ENCODE measurements around the gene LIPG.
A peak's percentile ranks its signal among the peaks of the same experiment; 100 is the strongest.

Gene LIPG

DNA sequence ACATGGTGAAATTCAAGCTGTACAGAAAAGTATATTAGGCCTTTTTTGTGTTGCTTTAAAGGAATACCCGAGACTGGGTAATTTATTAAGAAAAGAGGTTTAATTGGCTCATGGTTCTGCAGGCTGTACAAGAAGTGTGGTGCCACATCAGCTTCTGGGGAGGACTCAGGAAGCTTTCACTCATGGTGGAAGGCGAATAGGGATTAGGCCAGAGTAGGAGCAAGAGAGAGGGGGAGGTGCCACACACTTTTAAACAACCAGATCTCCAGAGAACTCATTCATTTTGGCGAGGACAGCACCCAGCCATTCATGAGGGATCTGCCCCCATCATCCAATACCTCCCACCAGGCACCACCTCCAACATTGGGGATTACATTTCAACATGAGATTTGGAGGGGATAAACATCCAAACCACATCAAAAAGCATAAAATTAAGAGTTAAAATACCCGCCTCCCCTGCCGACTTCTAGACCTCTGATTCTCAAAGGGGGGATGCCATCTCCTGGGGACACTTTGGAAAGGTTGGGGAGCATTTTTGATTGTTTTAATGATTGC lies 15.1 kb upstream of the LIPG start:
- no peak for DNase-seq

DNA sequence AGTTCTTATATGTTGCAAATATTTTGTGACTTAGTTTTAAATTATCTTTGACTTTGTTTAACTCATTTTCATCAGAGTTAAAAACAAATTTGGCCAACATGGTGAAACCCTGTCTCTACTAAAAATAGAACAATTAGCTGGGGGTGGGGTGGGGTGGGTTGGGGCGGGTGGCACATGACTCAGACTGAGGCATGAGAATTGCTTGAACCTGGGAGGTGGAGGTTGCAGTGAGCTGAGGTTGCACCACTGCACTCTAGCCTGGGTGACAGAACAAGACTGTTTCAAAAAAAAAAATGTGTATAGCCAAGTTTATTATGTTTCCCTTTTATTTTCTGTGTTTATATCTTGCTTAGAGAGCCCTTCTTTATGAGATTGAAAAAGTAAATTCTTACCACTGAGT lies 14.2 kb upstream of the LIPG start:
- DNase-seq: no peak

DNA sequence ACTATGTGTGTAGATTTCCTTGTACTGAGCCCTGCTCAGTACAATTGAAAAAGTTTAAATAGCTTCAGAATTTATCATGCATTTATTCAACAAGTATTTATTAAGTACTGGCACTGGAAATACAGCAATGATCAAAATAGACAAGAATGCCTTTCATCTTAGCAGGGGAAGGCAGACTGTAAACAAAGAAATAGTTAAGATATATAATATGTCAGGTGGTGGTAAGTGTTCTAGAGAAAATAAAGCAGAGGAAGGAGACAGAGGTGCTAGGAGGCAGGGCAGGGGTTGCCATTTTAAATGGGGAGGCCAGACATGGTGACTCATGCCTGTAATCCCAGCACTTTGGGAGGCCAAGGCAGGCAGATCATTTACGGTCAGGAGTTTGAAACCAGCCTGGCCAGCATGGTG lies 13.6 kb upstream of the LIPG start:
- no peak for DNase-seq

- no peak for DNase-seq
Observed at GRCh38 chr18:49550621-49551339, 11.1 kb upstream of the LIPG start.

DNA sequence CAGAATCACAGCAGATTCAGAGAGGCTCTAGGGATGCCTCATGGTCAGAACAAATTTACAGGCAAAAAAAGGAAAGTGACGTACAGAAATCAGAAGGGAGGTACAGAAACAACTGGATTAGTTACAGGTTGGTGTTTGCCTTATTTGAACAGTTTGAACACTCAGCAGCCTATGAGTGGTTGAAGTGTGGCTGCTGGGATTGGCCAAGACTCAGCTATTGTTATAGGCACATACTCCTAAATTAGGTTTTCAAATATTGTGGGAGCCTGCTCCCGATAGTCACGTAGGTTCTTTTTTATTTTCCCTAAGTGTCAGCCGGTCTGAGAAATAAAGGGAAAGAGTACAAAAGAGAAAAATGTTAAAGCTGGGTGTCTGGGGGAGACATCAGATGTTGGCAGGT lies 8.9 kb upstream of the LIPG start:
- DNase-seq: no peak

- no peak for DNase-seq
Observed at GRCh38 chr18:49555641-49556040, 6.2 kb upstream of the LIPG start.

DNA sequence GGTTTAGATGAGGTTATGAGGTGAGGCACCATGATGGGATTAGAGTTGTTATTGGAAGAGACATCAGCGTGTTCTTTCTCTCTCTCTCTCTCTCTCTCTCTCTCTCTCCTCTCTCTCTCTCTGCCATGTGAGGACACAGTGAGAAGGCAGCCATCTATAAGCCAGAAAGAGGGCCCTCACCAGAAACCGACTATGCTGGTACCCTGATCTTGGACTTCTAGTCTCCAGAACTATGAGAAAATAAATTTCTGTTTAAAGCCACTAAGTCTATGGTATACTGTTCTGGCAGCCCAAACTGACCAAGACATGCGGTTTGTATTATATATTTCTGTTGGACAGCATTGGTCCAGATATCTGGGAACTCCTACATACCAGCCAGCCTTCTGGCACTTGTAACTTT lies 3.5 kb upstream of the LIPG start:
- DNase-seq: no peak

GRCh38 chr18:49559326-49559931 lies 2.4 kb upstream of the LIPG start:
- DNase-seq: peak; percentile 10

- no peak for DNase-seq
Observed at GRCh38 chr18:49560277-49560623, 1.6 kb upstream of the LIPG start.

- no peak for DNase-seq
Observed at GRCh38 chr18:49560624-49561288, 1.1 kb upstream of the LIPG start.

DNA sequence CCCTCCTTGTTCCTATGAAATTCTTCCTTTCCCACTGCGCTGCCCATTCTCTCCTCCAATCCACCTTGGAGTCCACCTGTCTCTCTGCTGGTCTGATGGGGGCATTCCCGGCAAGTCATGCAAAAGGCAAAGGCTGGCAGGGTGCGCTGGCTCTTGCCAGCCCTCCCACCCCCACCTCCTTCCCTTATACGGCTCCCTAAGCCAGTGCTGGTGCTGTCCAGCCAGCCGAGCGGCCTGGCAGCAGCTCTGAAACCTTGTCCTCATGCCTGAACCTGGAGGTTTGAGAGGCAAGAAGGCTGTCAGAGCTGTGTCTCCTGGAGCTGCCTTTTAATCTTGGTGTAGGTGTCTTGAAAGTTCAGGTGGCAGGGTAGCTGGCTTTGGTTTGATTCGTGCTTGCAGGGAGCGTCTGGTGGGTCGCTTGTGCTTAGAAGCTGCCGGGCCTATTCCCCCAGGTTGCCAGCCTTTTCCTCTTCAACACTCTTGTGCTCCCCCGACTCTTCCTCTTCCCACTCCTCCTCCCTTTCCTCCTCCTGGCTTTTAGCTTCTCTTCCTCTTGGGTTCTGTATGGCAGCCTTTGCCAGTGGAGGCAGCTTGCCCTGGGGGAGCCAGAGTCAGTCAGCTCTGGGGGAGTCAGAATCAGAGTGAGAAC lies 748 bp downstream of the LIPG start:
- DNase-seq: no peak

- no peak for DNase-seq
Observed at GRCh38 chr18:49563130-49563540, 1.3 kb downstream of the LIPG start.

DNA sequence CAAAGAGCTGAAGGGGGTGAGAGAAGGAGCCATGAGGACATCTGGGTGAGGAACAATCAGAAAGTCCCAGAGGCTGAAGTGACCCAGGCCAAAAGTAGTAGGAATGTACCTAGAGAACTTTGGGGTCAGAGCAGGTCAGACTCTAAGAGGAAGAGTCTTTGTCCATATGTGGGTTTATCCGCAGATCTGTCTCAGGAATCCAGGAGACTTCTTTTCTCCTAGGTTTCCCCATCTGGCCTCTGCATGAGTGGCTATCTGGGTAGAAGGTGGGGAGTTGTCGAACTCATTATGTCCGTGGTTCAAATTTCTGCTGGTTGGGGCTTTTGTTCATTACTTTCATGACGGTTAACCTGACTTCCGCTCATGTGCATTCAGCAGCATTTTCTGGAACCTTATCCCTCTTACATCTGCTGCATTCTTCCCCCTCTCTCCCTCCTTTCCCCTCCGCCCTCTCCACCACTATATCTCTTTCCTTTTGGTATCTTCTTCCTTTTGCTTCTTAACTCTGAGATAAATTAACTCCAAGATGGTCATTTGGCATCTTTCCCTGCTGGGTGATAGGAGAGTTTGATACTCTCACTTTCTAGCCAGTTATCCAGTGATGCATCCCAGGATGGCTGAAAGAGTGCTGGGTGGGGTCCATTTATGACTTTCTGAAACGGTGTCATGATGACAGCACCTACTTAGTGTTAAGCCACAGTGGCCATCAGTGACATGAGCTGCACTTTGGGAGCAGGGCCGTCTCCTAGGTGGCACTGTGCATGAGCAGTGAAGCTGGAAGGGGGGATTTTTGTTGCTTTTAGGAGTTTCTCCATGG lies 2.1 kb downstream of the LIPG start:
- no peak for DNase-seq

GRCh38 chr18:49564518-49564834 lies 2.6 kb downstream of the LIPG start:
- DNase-seq: no peak

GRCh38 chr18:49565101-49565500 lies 3.2 kb downstream of the LIPG start:
- DNase-seq: no peak

- no peak for DNase-seq
Observed at GRCh38 chr18:49565612-49566011, 3.8 kb downstream of the LIPG start.

- no peak for DNase-seq
Observed at GRCh38 chr18:49566217-49566770, 4.4 kb downstream of the LIPG start.

DNA sequence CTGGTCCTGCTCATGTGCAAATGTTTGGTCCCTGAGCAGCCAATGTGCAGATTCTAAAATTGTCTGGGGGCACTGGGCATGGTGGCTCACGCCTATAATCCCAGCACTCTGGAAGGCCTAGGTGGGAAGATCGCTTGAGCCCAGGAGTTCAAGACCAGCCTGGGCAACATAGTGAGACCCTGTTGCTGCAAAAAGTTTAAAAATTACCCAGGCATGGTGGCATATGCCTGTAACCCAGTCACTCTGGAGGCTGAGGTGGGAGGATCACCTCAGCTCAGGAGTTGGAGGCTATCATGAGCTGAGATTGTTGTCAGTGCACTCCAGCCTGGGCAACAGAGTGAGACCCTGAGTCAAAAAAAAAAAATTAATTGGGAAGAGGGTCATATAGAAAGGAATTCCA lies 5.1 kb downstream of the LIPG start:
- DNase-seq: no peak

DNA sequence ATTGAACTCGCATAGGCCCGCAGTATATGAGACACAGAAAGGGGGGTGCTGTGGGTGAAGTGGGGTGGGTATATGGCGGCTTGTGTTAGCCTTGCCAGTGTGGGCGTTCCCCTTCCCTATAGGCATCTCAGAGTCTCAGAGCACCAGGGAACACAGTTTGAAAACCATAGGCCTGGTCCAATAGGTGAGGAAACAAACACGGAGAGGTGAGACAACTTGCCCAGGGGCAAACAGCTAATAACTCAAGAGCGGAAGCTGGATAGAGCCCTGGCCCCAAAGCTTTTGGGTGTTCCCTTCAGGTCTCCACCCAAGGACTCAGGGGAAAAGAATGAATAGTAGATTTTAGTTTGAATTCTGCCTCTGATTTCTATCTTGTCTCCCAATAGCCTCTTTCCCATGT lies 7.9 kb downstream of the LIPG start:
- no peak for DNase-seq

DNA sequence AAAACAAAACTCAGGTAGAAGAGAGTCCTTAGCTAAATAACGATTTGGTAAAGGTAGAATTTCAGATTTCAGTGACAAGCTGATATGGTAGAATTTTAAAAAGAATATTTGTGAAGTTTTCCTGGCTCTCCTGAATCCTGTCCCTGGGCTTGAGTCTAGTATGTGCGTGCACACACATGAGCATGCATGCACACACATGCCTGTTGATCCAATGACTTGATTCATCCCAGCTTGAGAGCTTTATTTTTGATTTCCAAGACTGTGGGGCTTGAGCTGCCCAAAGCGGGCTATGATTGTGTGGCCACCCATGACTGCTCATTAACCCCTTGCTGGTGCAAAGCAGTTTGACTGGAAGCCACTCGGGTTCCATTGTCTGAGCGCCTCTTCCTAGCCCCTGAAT lies 9.0 kb downstream of the LIPG start:
- DNase-seq: no peak

GRCh38 chr18:49572611-49573345 lies 10.9 kb downstream of the LIPG start:
- no peak for DNase-seq

GRCh38 chr18:49573835-49574234 lies 12.0 kb downstream of the LIPG start:
- DNase-seq: no peak
